AG04449 (cell line): ENCODE results near the gene ARFGAP1.

Source experiments
- CTCF ChIA-PET: fragments of 350-600 bp; formaldehyde crosslinking; extraction: SDS; loops from one replicate; lab custom pipeline; 2021; ENCODE audit warnings: antibody characterized with exemption; lab: Yijun Ruan, JAX
- POLR2A ChIA-PET: fragments of 400-600, 350-600 bp; formaldehyde crosslinking; extraction: SDS; loops from one replicate; lab custom pipeline; 2020; ENCODE audit warnings: antibody characterized with exemption, inconsistent platforms; lab: Yijun Ruan, JAX
- DNase-seq: peaks from one replicate; pipeline ENCODE4 v3.0.0-alpha.2; 2010; ENCODE audit warnings: low read depth, low spot score
- H3K4me3 ChIP-seq: 2 replicates; pipeline ENCODE4 v1.5.1; 2011; ENCODE audit warnings: low read depth, mild to moderate bottlenecking, control low read depth, low read length
- CTCF ChIP-seq: IDR thresholded peaks from one replicate; pipeline ENCODE4 v1.5.1; 2011; ENCODE audit warnings: mild to moderate bottlenecking, moderate library complexity, low read length, control low read depth, inconsistent platforms; ENCODE audit not compliant: insufficient read depth; ENCODE audit errors: missing control alignments

The ARFGAP1 gene

GRCh38 chr20:63284981-63285524 is 12.4 kb downstream of the ARFGAP1 start:
- CTCF ChIA-PET: interaction anchor here (1.3 to 2.0 kb wide), 5 partner anchors 9 to 61 kb away, joined by 4 to 9 read pairs (median 4); partner anchors contain the start of gene ARFGAP1
- no peak overlapping the region for H3K4me3 ChIP-seq
- POLR2A ChIA-PET: interaction anchor here (0.9 to 1.4 kb wide), 2 partner anchors 13 to 62 kb away, joined by 4 read pairs; partner anchors contain the start of gene ARFGAP1
- no peak for DNase-seq
- no peak for TF ChIP-seq CTCF

- ChIA-PET POLR2A (interaction anchor here (0.9 to 1.4 kb wide), 3 partner anchors 8 to 63 kb away, joined by 4 to 5 read pairs (median 4); partner anchors contain the start of gene ARFGAP1), CTCF (interaction anchor here (1.7 to 10.3 kb wide), 6 partner anchors 10 to 62 kb away, joined by 4 to 92 read pairs (median 6); partner anchors contain the start of gene ARFGAP1)
- H3K4me3 ChIP-seq: no peak overlapping the region
- DNase-seq: no peak
- TF ChIP-seq CTCF: no peak
These were observed 13.3 kb downstream of the ARFGAP1 start for GRCh38 chr20:63285636-63286615.

GRCh38 chr20:63286781-63287696 is 14.4 kb downstream of the ARFGAP1 start:
- ChIA-PET CTCF (interaction anchor here (1.0 to 10.3 kb wide), 3 partner anchors 10 to 63 kb away, joined by 4 to 92 read pairs (median 8); no protein-coding TSS in a partner anchor), POLR2A (interaction anchor here (0.6 to 1.4 kb wide), 3 partner anchors 10 to 15 kb away, joined by 3 to 5 read pairs (median 4); partner anchors contain the start of gene ARFGAP1)
- no peak for DNase-seq
- TF ChIP-seq CTCF: no peak
- no peak overlapping the region for H3K4me3 ChIP-seq

- H3K4me3 ChIP-seq: no peak overlapping the region
- ChIA-PET CTCF (interaction anchor here (0.8 to 10.3 kb wide), 4 partner anchors 9 to 64 kb away, joined by 3 to 92 read pairs (median 6); no protein-coding TSS in a partner anchor), POLR2A (interaction anchor here (0.7 to 1.4 kb wide), 2 partner anchors 15 to 16 kb away, joined by 3 to 4 read pairs; partner anchors contain the start of gene ARFGAP1)
- DNase-seq: no peak
- no peak for TF ChIP-seq CTCF
These were observed 15.3 kb downstream of the ARFGAP1 start for GRCh38 chr20:63287697-63288580.
